OCI-LY7 (cell line): Measurements from ENCODE around the gene KLC3. TPM values are rescaled to one million over a fixed set of nuclear protein-coding genes. Genes with fewer than 3 reads are reported as not detected.

Source experiments
- BruUV-seq: library from RNA; stranded (reverse); fragments of 400-500 nt; replicated peaks from 2 replicates; lab custom pipeline; 2021; lab: Mats Ljungman, UMichigan
- CTCF ChIA-PET: fragments of 300-600 bp; sonication (Branson Sonifier 250); formaldehyde crosslinking; loops from one replicate; lab custom pipeline; 2022; ENCODE audit warnings: antibody characterized with exemption; ENCODE audit not compliant: unreplicated experiment; lab: Charles Lee
- POLR2A ChIA-PET: fragments of 300-600 bp; sonication (Branson Sonifier 250); formaldehyde crosslinking; loops from one replicate; lab custom pipeline; 2022; ENCODE audit warnings: antibody characterized with exemption; lab: Charles Lee
- DNase-seq: peaks from one replicate; pipeline ENCODE4 v3.0.0-alpha.2; 2015; ENCODE audit warnings: low spot score
- H2AFZ ChIP-seq: fragments of 200-600 bp; sonication (generic), shearing (Covaris generic); 2 replicates; pipeline ENCODE4 v1.6.1; 2014; ENCODE audit warnings: mild to moderate bottlenecking, antibody characterized with exemption, low read length, moderate library complexity
- H3K27ac ChIP-seq: fragments of 200-600 bp; sonication (generic); 2 replicates; pipeline ENCODE4 v1.5.1; 2014; ENCODE audit warnings: mixed run types, low read depth, mild to moderate bottlenecking, moderate library complexity, low read length, inconsistent platforms; ENCODE audit not compliant: poor library complexity, severe bottlenecking
- H3K36me3 ChIP-seq: fragments of 200-600 bp; sonication (generic); 2 replicates; pipeline ENCODE4 v1.6.1; 2014; ENCODE audit warnings: mild to moderate bottlenecking, antibody characterized with exemption, low read length, moderate library complexity, mixed read lengths; ENCODE audit not compliant: insufficient read depth
- H3K4me1 ChIP-seq: fragments of 200-600 bp; sonication (generic); 2 replicates; pipeline ENCODE4 v1.5.1; 2014; ENCODE audit warnings: mild to moderate bottlenecking, low read length; ENCODE audit not compliant: insufficient read depth, poor library complexity, severe bottlenecking
- H3K4me2 ChIP-seq: fragments of 200-600 bp; sonication (generic); 2 replicates; pipeline ENCODE4 v1.6.1; 2014; ENCODE audit warnings: mild to moderate bottlenecking, low read length
- H3K4me3 ChIP-seq: fragments of 200-600 bp; sonication (generic); 2 replicates; pipeline ENCODE4 v1.5.1; 2014; ENCODE audit warnings: mild to moderate bottlenecking, low read depth, low read length; ENCODE audit not compliant: poor library complexity, severe bottlenecking
- H3K79me2 ChIP-seq: fragments of 200-600 bp; sonication (generic); 2 replicates; pipeline ENCODE4 v1.6.1; 2016; ENCODE audit warnings: low read depth, mild to moderate bottlenecking, low read length, moderate library complexity, mixed read lengths; ENCODE audit not compliant: insufficient read depth
- H3K9me2 ChIP-seq: fragments of 200-600 bp; sonication (generic); 2 replicates; pipeline ENCODE4 v1.6.1; 2016; ENCODE audit warnings: mild to moderate bottlenecking, low read length, mixed read lengths; ENCODE audit not compliant: insufficient read depth
- H3K9me3 ChIP-seq: fragments of 200-600 bp; sonication (generic); 2 replicates; pipeline ENCODE4 v1.6.1; 2014; ENCODE audit warnings: mild to moderate bottlenecking, mixed run types, low read length, mixed read lengths
- H4K20me1 ChIP-seq: fragments of 200-600 bp; sonication (generic); 2 replicates; pipeline ENCODE4 v1.6.1; 2014; ENCODE audit warnings: mild to moderate bottlenecking, antibody characterized with exemption, low read length, moderate library complexity, mixed read lengths; ENCODE audit not compliant: insufficient read depth
- CTCF ChIP-seq: fragments of 200-600 bp; sonication (generic); conservative IDR thresholded peaks from 2 replicates; pipeline ENCODE4 v1.5.1; 2014; ENCODE audit warnings: mild to moderate bottlenecking, antibody characterized with exemption, low read length, moderate library complexity, mixed read lengths
- EZH2phosphoT487 ChIP-seq: fragments of 200-600 bp; sonication (generic); IDR thresholded peaks from 2 replicates; pipeline ENCODE4 v1.6.1; 2018; ENCODE audit warnings: low read depth, borderline replicate concordance, mild to moderate bottlenecking, mixed run types, antibody characterized with exemption, low read length, moderate library complexity, mixed read lengths
- intact Hi-C: fragments of 100-400 bp; cut with micrococcal nuclease; formaldehyde crosslinking; loops from one replicate; pipeline ENCODE4 v1.10.0; 2022; ENCODE audit not compliant: unreplicated experiment
- total RNA-seq, 2 experiments: library from RNA; depleted of rRNA in 1 of 2; stranded (reverse); fragments of >200 nt in 1 of 2; shearing (Covaris generic) in 1 of 2; gene quantifications; 2 replicates each; pipeline ENCODE4 v1.2.3, GENCODE V29; 2014 to 2022

KLC3 gene
- total RNA-seq, 2 experiments from 2014 or later = not detected

- intact Hi-C loops = no loop called here
- Histone ChIP-seq H3K36me3 (peaks cover 13% of the 10 kb centered on the region), H3K4me2 (no peak overlapping the region), H3K4me3 (no peak overlapping the region), H3K9me2 (no peaks in the 10 kb centered on the region), H3K27ac (no peak overlapping the region), H2AFZ (no peak overlapping the region), H3K79me2 (no peaks in the 10 kb centered on the region), H3K4me1 (no peaks in the 10 kb centered on the region), H4K20me1 (no peaks in the 10 kb centered on the region), H3K9me3 (no peaks in the 10 kb centered on the region)
- TF ChIP-seq CTCF = no peak
- TF ChIP-seq EZH2phosphoT487 = no peak
- POLR2A ChIA-PET = interaction anchor here (0.7 kb wide), 1 partner anchor 238 kb away, joined by 3 read pairs; no protein-coding TSS in a partner anchor
- CTCF ChIA-PET = no interaction called here
- no TSS peak for BruUV-seq
- DNase-seq = no peak
Measured at GRCh38 chr19:45352914-45353796, 12.6 kb downstream of the KLC3 start.

- Histone ChIP-seq H4K20me1 (no peaks in the 10 kb centered on the region), H3K9me2 (no peaks in the 10 kb centered on the region), H3K4me3 (no peak overlapping the region), H3K79me2 (no peaks in the 10 kb centered on the region), H2AFZ (no peak overlapping the region), H3K4me1 (no peaks in the 10 kb centered on the region), H3K36me3 (peaks cover 20% of the 10 kb centered on the region), H3K9me3 (no peaks in the 10 kb centered on the region), H3K4me2 (no peak overlapping the region), H3K27ac (no peak overlapping the region)
- no peak for DNase-seq
- no peak for TF ChIP-seq EZH2phosphoT487
- no peak for TF ChIP-seq CTCF
- BruUV-seq = no TSS peak
- ChIA-PET POLR2A (interaction anchor here (0.6 kb wide), 1 partner anchor 36 kb away, joined by 3 read pairs; no protein-coding TSS in a partner anchor), CTCF (no interaction called here)
- intact Hi-C loops = no loop called here
Measured at GRCh38 chr19:45354241-45354842, 13.8 kb downstream of the KLC3 start.
